Panc1 (cell line): ENCODE measurements around the gene AGFG1. TPM values are rescaled to one million over a fixed set of nuclear protein-coding genes. Genes with fewer than 3 reads are reported as not detected.

Source experiments
- ATAC-seq: fragments of 200-7000 bp; cut with Tn5 transposase; 2 replicates; pipeline ENCODE4 v1.9.1; 2020; ENCODE audit warnings: mild to moderate bottlenecking, moderate library complexity
- BruUV-seq: library from RNA; stranded (reverse); fragments of 400-500 nt; replicated peaks from 2 replicates; lab custom pipeline; 2021; lab: Mats Ljungman, UMichigan
- CTCF ChIA-PET: fragments of 300-600 bp; sonication (Branson Sonifier 250); formaldehyde crosslinking; loops from one replicate; lab custom pipeline; 2022; ENCODE audit warnings: antibody characterized with exemption; lab: Charles Lee
- POLR2A ChIA-PET: fragments of 300-600 bp; sonication (Branson Sonifier 250); formaldehyde crosslinking; loops from one replicate; lab custom pipeline; 2022; ENCODE audit warnings: antibody characterized with exemption; lab: Charles Lee
- DNase-seq: peaks from one replicate; pipeline ENCODE4 v3.0.0-alpha.2; 2010; ENCODE audit warnings: low read depth, low spot score
- H3K27ac ChIP-seq: 2 replicates; pipeline ENCODE4 v1.5.1; 2011; ENCODE audit warnings: mild to moderate bottlenecking, low read length, inconsistent platforms
- H3K27me3 ChIP-seq: fragments of 200-500 bp; sonication (Bioruptor generic); 2 replicates; pipeline ENCODE4 v1.6.0; 2014; ENCODE audit warnings: low read length, inconsistent platforms; ENCODE audit not compliant: control insufficient read depth, insufficient read depth
- H3K36me3 ChIP-seq: fragments of 200-500 bp; sonication (Bioruptor generic); 2 replicates; pipeline ENCODE4 v1.5.1; 2014; ENCODE audit warnings: inconsistent platforms, mild to moderate bottlenecking, low read length, moderate library complexity; ENCODE audit not compliant: control insufficient read depth, insufficient read depth
- H3K4me1 ChIP-seq: 2 replicates; pipeline ENCODE4 v1.5.1; 2011; ENCODE audit warnings: inconsistent platforms, mild to moderate bottlenecking, low read length, moderate library complexity; ENCODE audit not compliant: control insufficient read depth, insufficient read depth
- H3K4me3 ChIP-seq, 2 experiments: 2 replicates each; pipeline ENCODE4 v1.5.1; 2011 to 2012; ENCODE audit warnings: low read depth in 2 of 2, low read length in 2 of 2, mild to moderate bottlenecking in 2 of 2, inconsistent platforms in 1 of 2, moderate library complexity in 1 of 2
- H3K9me3 ChIP-seq: fragments of 200-500 bp; sonication (Bioruptor generic); 2 replicates; pipeline ENCODE4 v1.5.1; 2014; ENCODE audit warnings: low read depth, mild to moderate bottlenecking, inconsistent platforms, low read length, moderate library complexity; ENCODE audit not compliant: control insufficient read depth, insufficient read depth
- POLR2AphosphoS5 ChIP-seq: IDR thresholded peaks from 2 replicates; pipeline ENCODE4 v1.6.1; 2012; ENCODE audit warnings: mild to moderate bottlenecking, low read depth, low read length, moderate library complexity
- SIN3A ChIP-seq: IDR thresholded peaks from 2 replicates; pipeline ENCODE4 v1.6.1; 2012; ENCODE audit warnings: low read depth, mild to moderate bottlenecking, low read length, moderate library complexity, borderline replicate concordance; ENCODE audit not compliant: insufficient read depth
- TCF7L2 ChIP-seq: IDR thresholded peaks from 2 replicates; pipeline ENCODE4 v1.6.1; 2011; ENCODE audit warnings: mild to moderate bottlenecking, low read depth, low read length, inconsistent platforms
- in situ Hi-C: cut with HindIII; loops from 2 replicates; pipeline ENCODE4 v1.10.0; 2016; ENCODE audit warnings: low sequenced_read_pairs, low pct_unique_long_range_greater_than_20kb
- intact Hi-C: fragments of 100-400 bp; cut with micrococcal nuclease; formaldehyde crosslinking; loops from one replicate; pipeline ENCODE4 v1.10.0; 2022; ENCODE audit not compliant: unreplicated experiment
- total RNA-seq: library from RNA; stranded (reverse); gene quantifications from one replicate; pipeline ENCODE4 v1.2.1, GENCODE V29; 2021; ENCODE audit not compliant: unreplicated experiment
- TF ChIP-seq, protein P1 (sequence below), 2 experiments: IDR thresholded peaks; 2 replicates each; pipeline ENCODE4 v1.6.1; 2011 to 2012; ENCODE audit warnings: low read depth in 2 of 2, control low read depth in 1 of 2, low read length in 1 of 2, mild to moderate bottlenecking in 1 of 2, moderate library complexity in 1 of 2; ENCODE audit not compliant: insufficient read depth in 1 of 2
- TF ChIP-seq, protein P2 (sequence below): fragments of 450-650 bp; IDR thresholded peaks from 2 replicates; pipeline ENCODE4 v1.5.1; 2017; ENCODE audit warnings: mild to moderate bottlenecking

Gene AGFG1
- total RNA-seq, 1 experiment from 2014 or later: 98.5 TPM

DNA sequence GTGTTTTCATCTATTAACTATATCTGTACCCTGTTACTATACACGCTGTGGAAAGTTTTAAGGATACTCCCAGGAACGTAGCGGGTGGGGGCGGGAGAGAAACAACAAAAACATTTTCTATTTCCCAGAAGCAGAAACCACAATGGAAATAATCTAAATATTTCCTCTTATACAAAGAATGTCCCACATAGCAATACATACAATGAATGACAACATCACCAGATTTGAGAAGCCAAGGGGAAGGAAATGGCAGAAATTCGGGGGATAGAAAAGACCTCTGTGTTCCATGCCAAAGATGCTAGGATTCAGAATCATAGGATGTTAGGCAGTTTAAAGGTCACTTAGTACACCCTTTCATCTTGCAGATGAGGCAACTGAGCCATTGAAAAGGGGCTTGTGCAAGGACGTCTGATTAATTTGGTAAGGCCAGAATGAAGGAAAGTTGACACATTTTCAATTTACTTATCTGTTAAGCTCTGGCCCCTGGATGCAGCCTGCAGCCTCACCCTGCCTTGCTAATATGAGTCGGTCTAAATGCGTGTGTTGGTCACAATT is 43.1 kb upstream of the AGFG1 start:
- in situ Hi-C loops: no loop called here
- TF ChIP-seq POLR2AphosphoS5: no peak
- TF ChIP-seq, protein P1, sequence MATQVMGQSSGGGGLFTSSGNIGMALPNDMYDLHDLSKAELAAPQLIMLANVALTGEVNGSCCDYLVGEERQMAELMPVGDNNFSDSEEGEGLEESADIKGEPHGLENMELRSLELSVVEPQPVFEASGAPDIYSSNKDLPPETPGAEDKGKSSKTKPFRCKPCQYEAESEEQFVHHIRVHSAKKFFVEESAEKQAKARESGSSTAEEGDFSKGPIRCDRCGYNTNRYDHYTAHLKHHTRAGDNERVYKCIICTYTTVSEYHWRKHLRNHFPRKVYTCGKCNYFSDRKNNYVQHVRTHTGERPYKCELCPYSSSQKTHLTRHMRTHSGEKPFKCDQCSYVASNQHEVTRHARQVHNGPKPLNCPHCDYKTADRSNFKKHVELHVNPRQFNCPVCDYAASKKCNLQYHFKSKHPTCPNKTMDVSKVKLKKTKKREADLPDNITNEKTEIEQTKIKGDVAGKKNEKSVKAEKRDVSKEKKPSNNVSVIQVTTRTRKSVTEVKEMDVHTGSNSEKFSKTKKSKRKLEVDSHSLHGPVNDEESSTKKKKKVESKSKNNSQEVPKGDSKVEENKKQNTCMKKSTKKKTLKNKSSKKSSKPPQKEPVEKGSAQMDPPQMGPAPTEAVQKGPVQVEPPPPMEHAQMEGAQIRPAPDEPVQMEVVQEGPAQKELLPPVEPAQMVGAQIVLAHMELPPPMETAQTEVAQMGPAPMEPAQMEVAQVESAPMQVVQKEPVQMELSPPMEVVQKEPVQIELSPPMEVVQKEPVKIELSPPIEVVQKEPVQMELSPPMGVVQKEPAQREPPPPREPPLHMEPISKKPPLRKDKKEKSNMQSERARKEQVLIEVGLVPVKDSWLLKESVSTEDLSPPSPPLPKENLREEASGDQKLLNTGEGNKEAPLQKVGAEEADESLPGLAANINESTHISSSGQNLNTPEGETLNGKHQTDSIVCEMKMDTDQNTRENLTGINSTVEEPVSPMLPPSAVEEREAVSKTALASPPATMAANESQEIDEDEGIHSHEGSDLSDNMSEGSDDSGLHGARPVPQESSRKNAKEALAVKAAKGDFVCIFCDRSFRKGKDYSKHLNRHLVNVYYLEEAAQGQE (IDR thresholded peaks at IDR 0.05; ENCODE audit: insufficient read depth in 1 of 2, low read depth in 2 of 2, low read length in 1 of 2): no peak
- TF ChIP-seq TCF7L2: no peak
- TF ChIP-seq SIN3A: no peak
- TF ChIP-seq, protein P2, sequence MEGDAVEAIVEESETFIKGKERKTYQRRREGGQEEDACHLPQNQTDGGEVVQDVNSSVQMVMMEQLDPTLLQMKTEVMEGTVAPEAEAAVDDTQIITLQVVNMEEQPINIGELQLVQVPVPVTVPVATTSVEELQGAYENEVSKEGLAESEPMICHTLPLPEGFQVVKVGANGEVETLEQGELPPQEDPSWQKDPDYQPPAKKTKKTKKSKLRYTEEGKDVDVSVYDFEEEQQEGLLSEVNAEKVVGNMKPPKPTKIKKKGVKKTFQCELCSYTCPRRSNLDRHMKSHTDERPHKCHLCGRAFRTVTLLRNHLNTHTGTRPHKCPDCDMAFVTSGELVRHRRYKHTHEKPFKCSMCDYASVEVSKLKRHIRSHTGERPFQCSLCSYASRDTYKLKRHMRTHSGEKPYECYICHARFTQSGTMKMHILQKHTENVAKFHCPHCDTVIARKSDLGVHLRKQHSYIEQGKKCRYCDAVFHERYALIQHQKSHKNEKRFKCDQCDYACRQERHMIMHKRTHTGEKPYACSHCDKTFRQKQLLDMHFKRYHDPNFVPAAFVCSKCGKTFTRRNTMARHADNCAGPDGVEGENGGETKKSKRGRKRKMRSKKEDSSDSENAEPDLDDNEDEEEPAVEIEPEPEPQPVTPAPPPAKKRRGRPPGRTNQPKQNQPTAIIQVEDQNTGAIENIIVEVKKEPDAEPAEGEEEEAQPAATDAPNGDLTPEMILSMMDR: no peak
- Histone ChIP-seq H3K4me1 (no peaks in the 10 kb centered on the region), H3K27ac (no peak overlapping the region), H3K36me3 (no peaks in the 10 kb centered on the region), H3K9me3 (0 out of 2 replicates have a peak, but pooled peaks cover 4% of the 10 kb centered on the region), H3K27me3 (no peaks in the 10 kb centered on the region), H3K4me3 (no peak overlapping the region)
- intact Hi-C loops: no loop called here
- ChIA-PET POLR2A (no interaction called here), CTCF (interaction anchor here (0.8 kb wide), 1 partner anchor 738 kb away, joined by 14 read pairs; no protein-coding TSS in a partner anchor)
- DNase-seq (no peak), ATAC-seq (no peak)
- no TSS peak for BruUV-seq

DNA sequence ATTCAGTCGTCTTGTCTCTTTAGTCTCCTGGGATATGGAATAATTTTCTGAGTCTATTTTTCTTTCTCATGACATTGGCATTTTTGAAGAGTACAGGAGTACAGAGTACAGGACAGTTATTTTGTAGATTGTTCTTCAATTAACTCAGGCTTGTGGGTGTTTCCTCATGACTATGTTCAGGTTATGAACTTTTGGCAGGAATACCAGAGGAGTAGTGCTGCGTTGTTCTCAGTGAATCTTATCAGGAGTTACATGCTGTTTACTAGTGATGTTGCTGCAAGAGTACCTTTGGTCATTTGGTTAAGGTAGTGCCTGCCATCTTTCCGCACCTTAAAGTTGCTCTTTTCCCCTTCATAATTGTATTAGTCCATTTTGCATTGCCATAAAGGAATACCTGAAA is 41.3 kb upstream of the AGFG1 start:
- POLR2A ChIA-PET: no interaction called here
- no TSS peak for BruUV-seq
- intact Hi-C loops (no loop called here), in situ Hi-C loops (no loop called here)
- H3K9me3 ChIP-seq: 0 out of 2 replicates have a peak, but pooled peaks cover 4% of the 10 kb centered on the region
- CTCF ChIA-PET: no interaction called here
- H3K36me3 ChIP-seq: no peaks in the 10 kb centered on the region
- no peak overlapping the region for H3K27ac ChIP-seq
- DNase-seq (no peak), ATAC-seq (no peak)
- no peaks in the 10 kb centered on the region for H3K4me1 ChIP-seq
- no peak for TF ChIP-seq TCF7L2
- TF ChIP-seq, protein P1 (IDR thresholded peaks at IDR 0.05; ENCODE audit: insufficient read depth in 1 of 2, low read depth in 2 of 2, low read length in 1 of 2): no peak
- TF ChIP-seq SIN3A: no peak
- TF ChIP-seq, protein P2: no peak
- no peak for TF ChIP-seq POLR2AphosphoS5
- no peak overlapping the region for H3K4me3 ChIP-seq
- H3K27me3 ChIP-seq: no peaks in the 10 kb centered on the region
